Cardiac muscle cell (in vitro differentiated cells and primary cell): ENCODE measurements around the gene TSPAN14. TPM values are rescaled to one million over a fixed set of nuclear protein-coding genes. Genes with fewer than 3 reads are reported as not detected.

ENCODE experiments used
- DNase-seq, 2 donors: peaks; one replicate each; pipeline versions ENCODE4 v3.0.0 to v3.0.0-alpha.2; 2010 to 2017; ENCODE audit warnings: low read depth in 1 of 2, low spot score in 1 of 2
- H3K27ac ChIP-seq: fragments of 200-600 bp; sonication (generic); 2 replicates; pipeline ENCODE4 v1.5.1; 2016
- H3K27me3 ChIP-seq: fragments of 200-600 bp; sonication (generic); 2 replicates; pipeline ENCODE4 v1.6.0; 2016; ENCODE audit warnings: control low read depth
- H3K36me3 ChIP-seq: fragments of 200-600 bp; sonication (generic); 2 replicates; pipeline ENCODE4 v1.5.1; 2016; ENCODE audit warnings: control low read depth
- H3K4me1 ChIP-seq: fragments of 200-600 bp; sonication (generic); 2 replicates; pipeline ENCODE4 v1.8.1; 2017; ENCODE audit warnings: low read depth, mild to moderate bottlenecking, mixed run types
- H3K4me3 ChIP-seq: fragments of 200-600 bp; sonication (generic); 2 replicates; pipeline ENCODE4 v1.5.1; 2016; ENCODE audit warnings: mild to moderate bottlenecking
- H3K9me3 ChIP-seq: fragments of 200-600 bp; sonication (generic); 2 replicates; pipeline ENCODE4 v1.5.1; 2017; ENCODE audit warnings: low read depth, mild to moderate bottlenecking, control low read depth
- CTCF ChIP-seq: IDR thresholded peaks from 2 replicates; pipeline ENCODE4 v1.5.1; 2012; ENCODE audit warnings: low read depth, mild to moderate bottlenecking, low read length
- polyA plus RNA-seq: library from polyadenylated mRNA; unstranded; fragments of >200 nt; fragmentation: Nextera tagmentation; extraction: Ambion mirVana; gene quantifications from 2 replicates; pipeline ENCODE4 v1.2.1, GENCODE V29; 2016
- total RNA-seq: library from RNA; depleted of rRNA; stranded (reverse); fragments of >200 nt; gene quantifications from 2 replicates; pipeline ENCODE4 v1.2.3, GENCODE V29; 2016

The TSPAN14 gene
- total and polyA plus RNA-seq, 2 experiments from 2014 or later, result 31.6 to 55.1 TPM

GRCh38 chr10:80462981-80463741 is 9.1 kb downstream of the TSPAN14 start:
- TF ChIP-seq CTCF, result no peak
- DNase-seq, result no peak
- no peaks in the 10 kb centered on the region for H3K27me3 ChIP-seq
- H3K9me3 ChIP-seq, result no peaks in the 10 kb centered on the region
- peak overlapping the region; percentile 80 for H3K27ac ChIP-seq
- peaks cover 93% of the 10 kb centered on the region for H3K4me1 ChIP-seq
- no peaks in the 10 kb centered on the region for H3K36me3 ChIP-seq
- H3K4me3 ChIP-seq, result no peak overlapping the region

DNA sequence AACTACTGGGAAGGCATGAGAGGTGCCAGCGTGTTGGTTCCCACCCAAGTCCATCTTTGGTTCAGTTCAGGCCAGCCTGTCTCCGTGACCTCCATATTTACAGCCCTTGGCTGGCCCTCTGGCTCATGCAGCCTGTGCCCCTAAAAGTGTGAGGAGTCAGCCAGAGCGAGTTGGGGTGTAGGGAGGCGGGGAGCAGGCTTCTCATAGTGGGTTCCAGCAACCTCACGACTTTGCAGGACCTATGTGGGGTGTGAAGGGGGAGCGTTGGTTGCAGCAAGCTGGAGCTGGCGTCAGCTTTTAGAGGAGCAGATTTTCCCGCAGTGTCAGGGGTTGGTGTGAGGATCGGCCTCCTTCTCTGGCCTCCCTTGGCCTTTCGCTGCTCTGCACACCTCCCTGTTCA is 9.8 kb downstream of the TSPAN14 start:
- Histone ChIP-seq H3K4me3 (no peak overlapping the region), H3K4me1 (peaks cover 93% of the 10 kb centered on the region), H3K27ac (peak overlapping the region; percentile 84), H3K27me3 (no peaks in the 10 kb centered on the region), H3K9me3 (no peaks in the 10 kb centered on the region), H3K36me3 (no peaks in the 10 kb centered on the region)
- TF ChIP-seq CTCF, result no peak
- no peak for DNase-seq

- peak overlapping the region; percentile 84 for H3K27ac ChIP-seq
- no peaks in the 10 kb centered on the region for H3K9me3 ChIP-seq
- peaks cover 85% of the 10 kb centered on the region for H3K4me1 ChIP-seq
- H3K4me3 ChIP-seq, result no peak overlapping the region
- TF ChIP-seq CTCF, result no peak
- no peaks in the 10 kb centered on the region for H3K36me3 ChIP-seq
- H3K27me3 ChIP-seq, result no peaks in the 10 kb centered on the region
- peak in 1 of 2 donors; percentile 46 for DNase-seq
These were observed 10.7 kb downstream of the TSPAN14 start for GRCh38 chr10:80464557-80465450.

DNA sequence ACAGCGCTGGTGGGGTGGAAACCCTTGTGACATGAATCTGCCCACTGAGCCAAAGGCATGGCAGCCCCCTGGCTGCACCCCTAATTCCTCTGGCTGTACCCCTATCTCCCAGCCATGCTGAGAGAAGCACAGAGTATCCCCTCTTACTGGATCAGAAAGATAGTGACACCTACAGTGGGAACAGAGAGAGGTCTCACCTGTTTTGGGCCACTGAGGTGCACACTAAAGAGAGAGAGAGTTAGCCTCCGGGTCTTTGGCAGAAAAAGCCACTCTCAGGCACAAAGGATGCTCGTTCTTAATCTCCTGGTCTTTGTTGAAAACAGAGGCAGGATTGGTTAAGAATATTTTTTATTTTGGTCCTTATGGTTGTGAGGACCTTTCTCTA is 11.3 kb downstream of the TSPAN14 start:
- H3K36me3 ChIP-seq, result no peaks in the 10 kb centered on the region
- H3K4me3 ChIP-seq, result no peak overlapping the region
- peaks cover 78% of the 10 kb centered on the region for H3K4me1 ChIP-seq
- no peaks in the 10 kb centered on the region for H3K9me3 ChIP-seq
- DNase-seq, result no peak
- H3K27me3 ChIP-seq, result no peaks in the 10 kb centered on the region
- no peak for TF ChIP-seq CTCF
- peak overlapping the region; percentile 84 for H3K27ac ChIP-seq

DNA sequence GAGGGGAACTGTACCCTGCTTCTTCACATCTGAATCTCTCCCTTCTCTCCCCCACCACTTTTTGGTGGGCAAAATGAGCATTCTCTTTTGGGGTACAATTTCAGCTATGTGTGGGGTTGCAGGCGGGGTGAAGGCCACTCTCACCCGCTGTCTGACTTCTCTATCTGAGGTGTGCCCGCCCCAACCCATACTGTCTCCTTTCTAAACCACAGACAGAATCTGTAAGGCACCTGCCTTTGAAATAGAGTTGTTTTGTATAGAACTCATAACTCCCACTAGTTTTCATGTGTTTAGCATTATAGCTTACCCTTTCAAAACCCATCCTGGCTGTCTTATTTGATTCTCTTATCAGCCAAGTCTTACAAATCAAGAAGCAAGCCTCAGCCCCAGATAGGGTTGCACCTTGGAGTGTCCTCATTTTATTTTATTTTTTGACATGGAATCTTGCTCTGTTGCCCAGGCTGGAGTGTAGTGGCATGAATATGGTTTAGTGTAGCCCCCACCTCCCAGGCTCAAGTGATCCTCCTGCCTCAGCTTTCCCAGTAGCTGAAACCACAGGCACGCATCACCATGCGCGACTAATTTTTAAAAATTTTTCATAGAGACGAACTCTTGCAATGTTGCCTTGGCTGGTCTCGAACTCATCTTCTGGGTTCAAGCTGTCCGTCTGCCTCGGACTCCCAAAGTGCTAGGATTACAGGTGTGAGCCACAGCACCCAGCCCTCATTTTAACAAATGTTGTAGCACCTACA is 11.9 kb downstream of the TSPAN14 start:
- peaks cover 73% of the 10 kb centered on the region for H3K4me1 ChIP-seq

More for the DNA sequence above, 11.9 kb downstream of the TSPAN14 start:
- Histone ChIP-seq H3K27ac (no peak overlapping the region), H3K9me3 (no peaks in the 10 kb centered on the region), H3K36me3 (no peaks in the 10 kb centered on the region), H3K27me3 (no peaks in the 10 kb centered on the region), H3K4me3 (no peak overlapping the region)
- DNase-seq, result no peak
- no peak for TF ChIP-seq CTCF
